CD4-positive, alpha-beta T cell treated with Interleukin-6 at 100 ng/mL for 8 hours (primary cell): ENCODE data around the gene HSPE1.
A peak's percentile ranks its signal among the peaks of the same experiment; 100 is the strongest.
"Not testable (repeated sequence)": the region's sequence is repeated elsewhere in the genome, so short reads cannot be mapped to it uniquely, and the experiment has no call there.

Source experiments
- DNase-seq: peaks from one replicate; pipeline ENCODE4 v3.0.0-alpha.2; 2020; ENCODE audit warnings: mixed read lengths, low spot score

The HSPE1 gene

GRCh38 chr2:197499594-197500502 lies at the start of gene HSPE1, which contains the start of gene HSPD1:
Gene HSPE1 (plus strand): TSS chr2:197500379. CDS start chr2:197500437, 58 bp downstream.
Gene HSPD1 (minus strand): TSS chr2:197499840. CDS start chr2:197498848, 992 bp downstream.
- peak; percentile 95 for DNase-seq

GRCh38 chr2:197450465-197450864 lies 49.7 kb upstream of the HSPE1 start:
- no peak for DNase-seq

- DNase-seq, result not testable (repeated sequence)
Observed at GRCh38 chr2:197450935-197451358, 49.2 kb upstream of the HSPE1 start.

GRCh38 chr2:197452754-197453122 lies 47.4 kb upstream of the HSPE1 start:
- DNase-seq, result no peak

- peak; percentile 98 for DNase-seq
Observed at GRCh38 chr2:197453123-197453913, 46.9 kb upstream of the HSPE1 start, which contains the start of gene COQ10B. Gene COQ10B (plus strand): TSS chr2:197453552. CDS start chr2:197453561, 9 bp downstream.

- peak; percentile 77 for DNase-seq
Observed at GRCh38 chr2:197453914-197454398, 46.2 kb upstream of the HSPE1 start.

- DNase-seq, result no peak
Observed at GRCh38 chr2:197454923-197455322, 45.3 kb upstream of the HSPE1 start.

DNA sequence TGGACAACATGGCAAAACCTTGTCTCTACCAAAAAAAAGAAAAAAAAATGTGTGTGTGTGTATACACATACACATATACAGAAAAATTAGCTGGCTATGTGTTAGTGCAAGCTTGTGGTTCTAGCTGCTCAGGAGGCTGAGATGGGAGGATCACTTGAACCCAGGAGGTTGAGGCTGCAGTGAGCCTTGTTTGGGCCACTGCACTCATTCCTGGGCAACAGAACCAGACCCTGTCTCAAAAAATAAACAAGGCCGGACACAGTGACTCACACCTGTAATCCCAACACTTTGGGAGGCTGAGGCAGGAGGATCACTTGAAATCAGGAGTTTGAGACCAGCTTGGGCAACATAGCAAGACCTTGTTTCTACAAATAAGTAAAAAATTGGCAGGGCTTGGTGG lies 44.8 kb upstream of the HSPE1 start:
- no peak for DNase-seq

DNA sequence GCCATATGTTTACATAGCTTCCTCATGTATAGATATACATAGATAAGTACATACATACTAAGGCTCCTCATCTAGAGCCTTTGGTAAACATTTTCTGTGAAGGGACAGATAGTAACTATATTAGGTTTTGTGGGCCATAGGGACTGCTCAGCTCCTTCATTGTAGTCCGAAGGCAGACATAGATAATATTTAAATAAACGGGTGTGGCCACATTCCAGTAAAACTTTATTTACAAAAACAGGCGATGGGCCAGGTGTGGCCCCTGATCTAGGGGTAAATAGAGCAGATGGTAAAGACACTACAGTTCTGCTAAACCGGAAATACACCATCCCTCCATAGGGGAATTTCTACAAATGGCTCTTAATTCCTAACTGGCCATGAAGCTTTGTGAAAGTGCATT lies 39.5 kb upstream of the HSPE1 start:
- no peak for DNase-seq

- no peak for DNase-seq
Observed at GRCh38 chr2:197461057-197461456, 39.1 kb upstream of the HSPE1 start.

GRCh38 chr2:197464175-197464574 lies 36.0 kb upstream of the HSPE1 start:
- no peak for DNase-seq

- no peak for DNase-seq
Observed at GRCh38 chr2:197472166-197472565, 28.0 kb upstream of the HSPE1 start.

- no peak for DNase-seq
Observed at GRCh38 chr2:197477797-197478196, 22.4 kb upstream of the HSPE1 start.

GRCh38 chr2:197480165-197481036 lies 19.8 kb upstream of the HSPE1 start:
- no peak for DNase-seq

DNA sequence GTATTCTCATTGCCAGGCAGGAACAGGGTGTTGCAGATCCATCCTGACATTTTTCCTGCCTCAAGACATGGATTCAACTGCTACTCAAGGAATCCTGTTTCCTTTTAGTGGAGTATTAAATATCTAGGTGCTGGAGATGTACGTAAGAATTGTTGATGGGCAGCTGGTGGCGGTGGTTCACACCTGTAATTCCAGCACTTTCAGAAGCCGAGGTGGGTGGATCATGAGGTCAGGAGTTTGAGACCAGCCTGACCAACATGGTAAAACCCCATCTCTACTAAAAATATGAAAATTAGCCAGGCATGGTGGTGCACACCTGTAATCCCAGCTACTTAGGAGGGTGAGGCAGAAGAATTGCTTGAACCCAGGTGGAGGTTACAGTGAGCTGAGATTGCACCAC lies 15.9 kb upstream of the HSPE1 start:
- DNase-seq, result not testable (repeated sequence)

GRCh38 chr2:197486175-197486574 lies 14.0 kb upstream of the HSPE1 start:
- no peak for DNase-seq

GRCh38 chr2:197487385-197487784 lies 12.8 kb upstream of the HSPE1 start:
- DNase-seq, result no peak

DNA sequence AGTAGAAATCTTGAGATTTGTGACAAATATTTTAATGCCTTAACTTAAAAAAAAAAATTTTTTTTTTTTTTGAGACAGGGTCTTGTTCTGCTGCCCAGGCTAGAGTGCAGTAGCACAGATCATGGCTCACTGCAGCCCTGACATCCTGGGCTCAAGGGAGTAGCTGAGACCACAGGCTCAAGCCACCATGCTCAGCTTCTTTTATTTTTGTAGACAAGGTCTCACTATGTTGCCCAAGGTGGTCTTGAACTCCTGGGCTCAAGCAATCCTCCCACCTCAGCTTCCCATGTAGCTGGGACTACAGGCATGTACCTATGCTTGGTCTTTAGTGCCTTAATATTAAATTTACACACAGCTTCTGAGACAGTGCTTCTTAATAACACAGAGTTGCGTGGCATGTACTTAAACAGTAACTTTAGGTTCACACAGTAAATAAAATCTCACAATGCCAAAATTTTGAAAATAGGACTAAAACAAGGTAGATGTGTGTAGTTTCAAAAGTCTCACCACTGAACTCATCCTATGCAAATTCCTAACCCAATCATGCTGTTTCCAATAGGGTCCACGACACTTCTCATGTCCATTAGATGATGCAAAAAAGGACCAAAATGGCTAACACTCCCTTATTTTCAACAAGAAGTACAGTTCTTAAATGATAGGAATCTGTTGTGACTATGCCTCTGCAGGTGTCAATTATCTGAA lies 4.6 kb upstream of the HSPE1 start:
- no peak for DNase-seq

DNA sequence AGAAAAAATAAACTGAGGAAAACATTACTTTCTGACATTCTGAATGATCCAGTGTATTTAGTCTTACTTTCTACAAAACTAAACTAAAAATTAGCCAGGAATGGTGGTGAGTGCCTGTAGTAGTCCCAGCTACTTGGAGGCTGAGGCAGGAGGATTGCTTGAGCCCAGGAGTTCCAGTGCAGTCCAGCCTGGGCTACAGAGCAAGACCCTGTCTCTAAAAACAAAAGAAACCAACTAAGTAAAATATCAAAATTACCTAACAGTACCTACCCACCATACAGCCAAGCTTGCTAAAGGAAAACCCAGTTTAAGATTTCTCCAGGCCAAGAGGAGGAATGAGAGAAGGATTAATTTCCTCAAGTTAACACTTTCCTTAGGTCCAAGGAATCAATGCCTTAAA lies 3.5 kb upstream of the HSPE1 start:
- no peak for DNase-seq

DNA sequence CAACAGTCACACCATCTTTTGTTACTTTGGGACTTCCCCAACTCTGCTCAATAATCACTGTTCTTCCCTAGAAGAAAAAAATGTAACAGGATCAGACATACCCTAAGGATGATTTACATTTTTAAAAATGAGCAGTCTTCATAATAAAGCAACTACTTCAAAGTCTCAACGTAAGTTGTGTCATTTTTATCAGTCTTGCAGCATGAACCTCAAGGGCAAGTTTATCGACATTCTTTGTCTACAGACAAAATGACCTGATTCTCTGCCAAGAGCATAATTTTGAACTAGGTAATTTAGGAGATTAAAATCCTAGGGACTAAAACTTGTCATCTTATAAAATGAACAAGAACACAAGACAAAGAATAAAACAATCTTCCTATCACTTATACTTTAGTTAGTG lies 2.9 kb upstream of the HSPE1 start:
- no peak for DNase-seq
